HCT116 (cell line): ENCODE measurements around the gene DNAL4. TPM values are rescaled to one million over a fixed set of nuclear protein-coding genes. Genes with fewer than 3 reads are reported as not detected.

Experiments used
- ATAC-seq: fragments of 200-7000 bp; cut with Tn5 transposase; 2 replicates; pipeline ENCODE4 v1.9.1; 2020; ENCODE audit warnings: mild to moderate bottlenecking, moderate library complexity
- BruUV-seq: library from RNA; stranded (reverse); fragments of 400-500 nt; replicated peaks from 2 replicates; lab custom pipeline; 2021; lab: Mats Ljungman, UMichigan
- CTCF ChIA-PET: fragments of 300-600 bp; sonication (Branson Sonifier 250); formaldehyde crosslinking; loops from one replicate; lab custom pipeline; 2021; ENCODE audit warnings: antibody characterized with exemption; lab: Charles Lee
- POLR2A ChIA-PET: fragments of 300-600, 350-600 bp; sonication (Branson Sonifier 250); formaldehyde crosslinking; loops from one replicate; lab custom pipeline; 2021; ENCODE audit warnings: antibody characterized with exemption; lab: Charles Lee
- RAD21 ChIA-PET, 2 experiments: fragments of 300-600 bp; sonication (Branson Sonifier 250); formaldehyde crosslinking; loops; one replicate each; lab custom pipeline; 2023; ENCODE audit warnings: low total read pairs in 2 of 2; ENCODE audit not compliant: uncharacterized antibody in 2 of 2, unreplicated experiment in 2 of 2, low non-redundant PET in 1 of 2; lab: Charles Lee
- DNase-seq: peaks from one replicate; pipeline ENCODE4 v3.0.0-alpha.2; 2010; ENCODE audit warnings: low read depth, low spot score
- H2AFZ ChIP-seq: fragments of 200-600 bp; shearing (Covaris generic), sonication (generic); 2 replicates; pipeline ENCODE4 v1.6.1; 2017; ENCODE audit warnings: low read depth, mixed run types, mixed read lengths, antibody characterized with exemption, low read length; ENCODE audit not compliant: poor library complexity, severe bottlenecking
- H3K27ac ChIP-seq: 2 replicates; pipeline ENCODE4 v1.5.1; 2012; ENCODE audit warnings: low read depth, low read length
- H3K27me3 ChIP-seq: fragments of 200-600 bp; sonication (generic); 2 replicates; pipeline ENCODE4 v1.6.1; 2016; ENCODE audit warnings: mixed run types, low read length, mixed read lengths; ENCODE audit not compliant: insufficient read depth
- H3K36me3 ChIP-seq, 2 experiments: fragments of 200-500 bp in 1 of 2; fragments of 200-600 bp in 1 of 2; sonication (Bioruptor generic) in 1 of 2; sonication (generic) in 1 of 2; 2 replicates each; pipeline versions ENCODE4 v1.5.1 to v1.6.1; 2014 to 2016; ENCODE audit warnings: low read length in 2 of 2, inconsistent platforms in 1 of 2, mixed read lengths in 1 of 2, mixed run types in 1 of 2; ENCODE audit not compliant: insufficient read depth in 2 of 2, control insufficient read depth in 1 of 2
- H3K4me1 ChIP-seq, 2 experiments: fragments of 200-600 bp in 1 of 2; sonication (generic) in 1 of 2; 2 replicates each; pipeline versions ENCODE4 v1.5.1 to v1.6.1; 2012 to 2017; ENCODE audit warnings: low read length in 2 of 2, inconsistent platforms in 1 of 2, mild to moderate bottlenecking in 1 of 2, mixed read lengths in 1 of 2, mixed run types in 1 of 2, moderate library complexity in 1 of 2; ENCODE audit not compliant: insufficient read depth in 2 of 2, control insufficient read depth in 1 of 2
- H3K4me2 ChIP-seq: fragments of 200-600 bp; sonication (generic); 2 replicates; pipeline ENCODE4 v1.6.1; 2017; ENCODE audit warnings: mixed run types, low read length, mixed read lengths
- H3K4me3 ChIP-seq, 2 experiments: fragments of 200-600 bp in 1 of 2; sonication (generic) in 1 of 2; replicated peaks in 1 of 2; 2 replicates each; pipeline ENCODE4 v1.5.1; 2011 to 2016; ENCODE audit warnings: low read length in 2 of 2, control low read depth in 1 of 2, low read depth in 1 of 2, mild to moderate bottlenecking in 1 of 2, mixed read lengths in 1 of 2, mixed run types in 1 of 2
- H3K79me2 ChIP-seq: fragments of 200-600 bp; sonication (generic); 2 replicates; pipeline ENCODE4 v1.6.1; 2017; ENCODE audit warnings: mild to moderate bottlenecking, mixed run types, low read length, moderate library complexity, mixed read lengths; ENCODE audit not compliant: insufficient read depth
- H3K9ac ChIP-seq: fragments of 200-600 bp; sonication (generic); 2 replicates; pipeline ENCODE4 v1.6.1; 2016; ENCODE audit warnings: low read length, mixed read lengths
- H3K9me2 ChIP-seq: fragments of 200-600 bp; sonication (generic), shearing (Covaris generic); 2 replicates; pipeline ENCODE4 v1.6.1; 2017; ENCODE audit warnings: mixed run types, mild to moderate bottlenecking, moderate library complexity; ENCODE audit not compliant: insufficient read depth
- H3K9me3 ChIP-seq, 2 experiments: fragments of 200-500 bp in 1 of 2; fragments of 200-600 bp in 1 of 2; sonication (Bioruptor generic) in 1 of 2; sonication (generic) in 1 of 2; 2 replicates each; pipeline ENCODE4 v1.6.1; 2014 to 2017; ENCODE audit warnings: low read length in 2 of 2, mixed read lengths in 2 of 2, inconsistent platforms in 1 of 2, low read depth in 1 of 2, mild to moderate bottlenecking in 1 of 2, mixed run types in 1 of 2, moderate library complexity in 1 of 2; ENCODE audit not compliant: control insufficient read depth in 1 of 2, insufficient read depth in 1 of 2
- H4K20me1 ChIP-seq: fragments of 200-600 bp; sonication (generic), shearing (Covaris generic); 2 replicates; pipeline ENCODE4 v1.6.1; 2017; ENCODE audit warnings: mixed run types, mild to moderate bottlenecking, moderate library complexity; ENCODE audit not compliant: insufficient read depth
- CBX3 ChIP-seq: IDR thresholded peaks from 2 replicates; pipeline ENCODE4 v1.6.1; 2012; ENCODE audit warnings: low read depth
- CEBPB ChIP-seq: IDR thresholded peaks from 2 replicates; pipeline ENCODE4 v1.6.1; 2012; ENCODE audit warnings: low read depth
- EGR1 ChIP-seq: IDR thresholded peaks from 2 replicates; pipeline ENCODE4 v1.6.1; 2012; ENCODE audit warnings: low read depth
- ELF1 ChIP-seq: IDR thresholded peaks from 2 replicates; pipeline ENCODE4 v1.6.1; 2012; ENCODE audit warnings: low read depth, borderline replicate concordance
- EZH2 ChIP-seq: fragments of 200-600 bp; sonication (generic); IDR thresholded peaks from 2 replicates; pipeline ENCODE4 v1.6.1; 2017; ENCODE audit warnings: antibody characterized with exemption, mixed run types
- EZH2phosphoT487 ChIP-seq: fragments of 200-600 bp; IDR thresholded peaks from 2 replicates; pipeline ENCODE4 v1.6.1; 2018; ENCODE audit warnings: antibody characterized with exemption, borderline replicate concordance
- FOSL1 ChIP-seq: IDR thresholded peaks from 2 replicates; pipeline ENCODE4 v1.6.1; 2012; ENCODE audit warnings: low read depth
- POLR2A ChIP-seq: IDR thresholded peaks from 2 replicates; pipeline ENCODE4 v1.7.0; 2011; ENCODE audit warnings: borderline replicate concordance; ENCODE audit not compliant: insufficient read depth, insufficient read length; ENCODE audit errors: extremely low read depth
- RAD21 ChIP-seq: IDR thresholded peaks from 2 replicates; pipeline ENCODE4 v1.6.1; 2012; ENCODE audit warnings: low read depth, mild to moderate bottlenecking
- SRF ChIP-seq: IDR thresholded peaks from 2 replicates; pipeline ENCODE4 v1.6.1; 2012; ENCODE audit warnings: low read depth
- TCF7L2 ChIP-seq: IDR thresholded peaks from 2 replicates; pipeline ENCODE4 v1.7.0; 2011; ENCODE audit warnings: borderline replicate concordance, inconsistent platforms; ENCODE audit not compliant: insufficient read depth, insufficient read length; ENCODE audit errors: extremely low read depth
- ZFX ChIP-seq: fragments of 450-650 bp; IDR thresholded peaks from 2 replicates; pipeline ENCODE4 v1.6.1; 2017
- ZNF274 ChIP-seq: fragments of 200-500 bp; sonication (Bioruptor generic); IDR thresholded peaks from 2 replicates; pipeline ENCODE4 v1.6.1; 2014; ENCODE audit warnings: mild to moderate bottlenecking, low read depth, low read length, inconsistent platforms
- intact Hi-C: fragments of 100-400 bp; cut with micrococcal nuclease; formaldehyde crosslinking; loops from 2 replicates; pipeline ENCODE4 v1.10.0; 2022
- total RNA-seq: library from RNA; stranded (reverse); gene quantifications from one replicate; pipeline ENCODE4 v1.2.1, GENCODE V29; 2021; ENCODE audit not compliant: unreplicated experiment
- TF ChIP-seq, protein P1 (sequence below): IDR thresholded peaks from 2 replicates; pipeline ENCODE4 v1.6.1; 2012
- TF ChIP-seq, protein P2 (sequence below): IDR thresholded peaks from 2 replicates; pipeline ENCODE4 v1.6.1; 2012; ENCODE audit warnings: low read depth
- TF ChIP-seq, protein P3 (sequence below): IDR thresholded peaks from 2 replicates; pipeline ENCODE4 v1.6.1; 2011; ENCODE audit warnings: mild to moderate bottlenecking, low read length, moderate library complexity; ENCODE audit not compliant: insufficient replicate concordance; ENCODE audit errors: extremely low read depth
- TF ChIP-seq, protein P4 (sequence below): IDR thresholded peaks from 2 replicates; pipeline ENCODE4 v1.6.1; 2012

Gene DNAL4
- total RNA-seq, 1 experiment from 2014 or later, result 18.3 TPM

DNA sequence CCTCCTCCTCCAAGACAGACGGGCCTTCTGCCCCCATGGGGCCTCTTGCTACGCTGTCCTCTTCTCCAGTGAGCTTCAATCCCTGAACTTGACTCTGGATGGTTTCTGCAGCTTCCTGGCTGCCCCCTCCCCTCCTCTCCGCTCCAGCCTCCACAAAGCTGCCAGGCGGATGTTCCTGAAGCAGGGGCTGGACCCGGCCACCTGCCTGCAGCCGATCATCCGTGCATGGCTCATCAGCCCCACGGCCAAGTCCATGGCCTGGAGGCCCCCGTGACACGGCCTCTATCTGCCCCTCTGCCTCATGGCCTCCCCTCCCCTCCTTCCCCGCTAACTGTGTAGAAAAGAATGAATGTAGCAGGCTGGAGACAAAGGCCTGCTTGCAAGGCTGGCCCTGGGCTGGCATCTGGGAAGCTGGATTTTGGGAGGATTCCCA is 31.4 kb downstream of the DNAL4 start:
- no peak overlapping the region for H3K27ac ChIP-seq
- no peaks in the 10 kb centered on the region for H3K36me3 ChIP-seq
- intact Hi-C loops, result no loop called here
- H3K9me3 ChIP-seq, result no peaks in the 10 kb centered on the region
- no peaks in the 10 kb centered on the region for H4K20me1 ChIP-seq
- H3K79me2 ChIP-seq, result no peaks in the 10 kb centered on the region
- TF ChIP-seq CEBPB (no peak), CBX3 (no peak), ZNF274 (no peak), RAD21 (no peak), SRF (no peak), POLR2A (no peak), TCF7L2 (no peak), EZH2phosphoT487 (no peak), ZFX (no peak), EGR1 (no peak), ELF1 (no peak), FOSL1 (no peak), EZH2 (no peak)
- TF ChIP-seq, protein P1, sequence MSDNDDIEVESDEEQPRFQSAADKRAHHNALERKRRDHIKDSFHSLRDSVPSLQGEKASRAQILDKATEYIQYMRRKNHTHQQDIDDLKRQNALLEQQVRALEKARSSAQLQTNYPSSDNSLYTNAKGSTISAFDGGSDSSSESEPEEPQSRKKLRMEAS, result no peak
- TF ChIP-seq, protein P2, sequence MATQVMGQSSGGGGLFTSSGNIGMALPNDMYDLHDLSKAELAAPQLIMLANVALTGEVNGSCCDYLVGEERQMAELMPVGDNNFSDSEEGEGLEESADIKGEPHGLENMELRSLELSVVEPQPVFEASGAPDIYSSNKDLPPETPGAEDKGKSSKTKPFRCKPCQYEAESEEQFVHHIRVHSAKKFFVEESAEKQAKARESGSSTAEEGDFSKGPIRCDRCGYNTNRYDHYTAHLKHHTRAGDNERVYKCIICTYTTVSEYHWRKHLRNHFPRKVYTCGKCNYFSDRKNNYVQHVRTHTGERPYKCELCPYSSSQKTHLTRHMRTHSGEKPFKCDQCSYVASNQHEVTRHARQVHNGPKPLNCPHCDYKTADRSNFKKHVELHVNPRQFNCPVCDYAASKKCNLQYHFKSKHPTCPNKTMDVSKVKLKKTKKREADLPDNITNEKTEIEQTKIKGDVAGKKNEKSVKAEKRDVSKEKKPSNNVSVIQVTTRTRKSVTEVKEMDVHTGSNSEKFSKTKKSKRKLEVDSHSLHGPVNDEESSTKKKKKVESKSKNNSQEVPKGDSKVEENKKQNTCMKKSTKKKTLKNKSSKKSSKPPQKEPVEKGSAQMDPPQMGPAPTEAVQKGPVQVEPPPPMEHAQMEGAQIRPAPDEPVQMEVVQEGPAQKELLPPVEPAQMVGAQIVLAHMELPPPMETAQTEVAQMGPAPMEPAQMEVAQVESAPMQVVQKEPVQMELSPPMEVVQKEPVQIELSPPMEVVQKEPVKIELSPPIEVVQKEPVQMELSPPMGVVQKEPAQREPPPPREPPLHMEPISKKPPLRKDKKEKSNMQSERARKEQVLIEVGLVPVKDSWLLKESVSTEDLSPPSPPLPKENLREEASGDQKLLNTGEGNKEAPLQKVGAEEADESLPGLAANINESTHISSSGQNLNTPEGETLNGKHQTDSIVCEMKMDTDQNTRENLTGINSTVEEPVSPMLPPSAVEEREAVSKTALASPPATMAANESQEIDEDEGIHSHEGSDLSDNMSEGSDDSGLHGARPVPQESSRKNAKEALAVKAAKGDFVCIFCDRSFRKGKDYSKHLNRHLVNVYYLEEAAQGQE, result no peak
- TF ChIP-seq, protein P3, sequence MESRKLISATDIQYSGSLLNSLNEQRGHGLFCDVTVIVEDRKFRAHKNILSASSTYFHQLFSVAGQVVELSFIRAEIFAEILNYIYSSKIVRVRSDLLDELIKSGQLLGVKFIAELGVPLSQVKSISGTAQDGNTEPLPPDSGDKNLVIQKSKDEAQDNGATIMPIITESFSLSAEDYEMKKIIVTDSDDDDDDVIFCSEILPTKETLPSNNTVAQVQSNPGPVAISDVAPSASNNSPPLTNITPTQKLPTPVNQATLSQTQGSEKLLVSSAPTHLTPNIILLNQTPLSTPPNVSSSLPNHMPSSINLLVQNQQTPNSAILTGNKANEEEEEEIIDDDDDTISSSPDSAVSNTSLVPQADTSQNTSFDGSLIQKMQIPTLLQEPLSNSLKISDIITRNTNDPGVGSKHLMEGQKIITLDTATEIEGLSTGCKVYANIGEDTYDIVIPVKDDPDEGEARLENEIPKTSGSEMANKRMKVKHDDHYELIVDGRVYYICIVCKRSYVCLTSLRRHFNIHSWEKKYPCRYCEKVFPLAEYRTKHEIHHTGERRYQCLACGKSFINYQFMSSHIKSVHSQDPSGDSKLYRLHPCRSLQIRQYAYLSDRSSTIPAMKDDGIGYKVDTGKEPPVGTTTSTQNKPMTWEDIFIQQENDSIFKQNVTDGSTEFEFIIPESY, result no peak
- TF ChIP-seq, protein P4, sequence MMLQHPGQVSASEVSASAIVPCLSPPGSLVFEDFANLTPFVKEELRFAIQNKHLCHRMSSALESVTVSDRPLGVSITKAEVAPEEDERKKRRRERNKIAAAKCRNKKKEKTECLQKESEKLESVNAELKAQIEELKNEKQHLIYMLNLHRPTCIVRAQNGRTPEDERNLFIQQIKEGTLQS, result no peak
- no peaks in the 10 kb centered on the region for H3K27me3 ChIP-seq
- no peak overlapping the region for H2AFZ ChIP-seq
- ChIA-PET RAD21 (no interaction called here), POLR2A (interaction anchor here (0.6 kb wide), 1 partner anchor 91 kb away, joined by 5 read pairs; no protein-coding TSS in a partner anchor), CTCF (no interaction called here)
- H3K4me3 ChIP-seq, result no peak overlapping the region
- H3K9ac ChIP-seq, result no peak overlapping the region
- H3K4me1 ChIP-seq, result peaks cover 26 to 34% of the 10 kb centered on the region in 2 experiments
- H3K4me2 ChIP-seq, result no peak overlapping the region
- ATAC-seq (no peak), DNase-seq (no peak)
- BruUV-seq, result no TSS peak
- H3K9me2 ChIP-seq, result no peaks in the 10 kb centered on the region
